Renal pelvis (tissue), 4 donors: Measurements from ENCODE around the gene ELMO3. TPM values are rescaled to one million over a fixed set of nuclear protein-coding genes. Genes with fewer than 3 reads are reported as not detected.

Experiments used
- DNase-seq: peaks from one replicate; pipeline ENCODE4 v3.0.0-alpha.2; 2013
- polyA plus RNA-seq, 3 donors: library from polyadenylated mRNA; unstranded; fragments of 120-200 nt; gene quantifications; one replicate each; pipeline ENCODE4 v1.2.1, GENCODE V29; 2013; ENCODE audit not compliant: insufficient read length in 3 of 3

ELMO3 gene
- polyA plus RNA-seq, 3 donors: 6.7 to 7.0 (median 6.9) TPM

- DNase-seq: no peak
Measured at GRCh38 chr16:67163164-67163998, 35.5 kb upstream of the ELMO3 start.

- no peak for DNase-seq
Measured at GRCh38 chr16:67163999-67164558, 34.9 kb upstream of the ELMO3 start.

- no peak for DNase-seq
Measured at GRCh38 chr16:67164599-67165061, 34.3 kb upstream of the ELMO3 start, which contains the start of gene HSF4. Gene HSF4, plus strand, starts transcription at chr16:67164745. Its CDS starts 67 bp downstream, at chr16:67164812.

GRCh38 chr16:67165121-67166078 is 33.5 kb upstream of the ELMO3 start:
- DNase-seq: no peak

GRCh38 chr16:67166110-67166547 is 32.8 kb upstream of the ELMO3 start:
- no peak for DNase-seq

- DNase-seq: no peak
Measured at GRCh38 chr16:67166598-67167168, 32.2 kb upstream of the ELMO3 start.

- DNase-seq: no peak
Measured at GRCh38 chr16:67167588-67167987, 31.3 kb upstream of the ELMO3 start.

- DNase-seq: no peak
Measured at GRCh38 chr16:67169011-67169451, 29.9 kb upstream of the ELMO3 start.

GRCh38 chr16:67169642-67170167 is 29.2 kb upstream of the ELMO3 start:
- no peak for DNase-seq

GRCh38 chr16:67170168-67170948 is 28.6 kb upstream of the ELMO3 start, which contains the start of gene NOL3:
Gene NOL3, plus strand, starts transcription at chr16:67170538.
- DNase-seq: no peak

- DNase-seq: no peak
Measured at GRCh38 chr16:67170949-67171649, 27.8 kb upstream of the ELMO3 start.

GRCh38 chr16:67173323-67173722 is 25.6 kb upstream of the ELMO3 start:
- no peak for DNase-seq

GRCh38 chr16:67173808-67174705 is 24.9 kb upstream of the ELMO3 start:
- DNase-seq: no peak

- no peak for DNase-seq
Measured at GRCh38 chr16:67174706-67175231, 24.2 kb upstream of the ELMO3 start.

- no peak for DNase-seq
Measured at GRCh38 chr16:67176662-67177061, 22.3 kb upstream of the ELMO3 start.

GRCh38 chr16:67177743-67178699 is 20.9 kb upstream of the ELMO3 start:
- DNase-seq: no peak

- no peak for DNase-seq
Measured at GRCh38 chr16:67179421-67180080, 19.4 kb upstream of the ELMO3 start.
